Stimulated activated CD8-positive, alpha-beta memory T cell treated with anti-CD3 and anti-CD28 coated beads, Interleukin-12 subunit alpha, Interleukin-12 subunit beta, amount 100 ng/mL, for 1 hour (primary cell): Measurements from ENCODE around the gene TBXAS1.

ENCODE experiments used
- DNase-seq: peaks from one replicate; pipeline ENCODE4 v3.0.0-alpha.2; 2020; ENCODE audit warnings: low read depth

The TBXAS1 gene

GRCh38 chr7:139982927-139983920 lies 154.2 kb downstream of the TBXAS1 start:
- DNase-seq = no peak

GRCh38 chr7:139984642-139985539 lies 155.8 kb downstream of the TBXAS1 start:
- DNase-seq = no peak

GRCh38 chr7:139985811-139986210 lies 156.7 kb downstream of the TBXAS1 start:
- no peak for DNase-seq

- DNase-seq = no peak
Measured at GRCh38 chr7:139987691-139988516, 158.8 kb downstream of the TBXAS1 start.

- DNase-seq = no peak
Measured at GRCh38 chr7:139989366-139990141, 160.5 kb downstream of the TBXAS1 start.

GRCh38 chr7:139990142-139990535 lies 161.1 kb downstream of the TBXAS1 start:
- DNase-seq = no peak

GRCh38 chr7:139990571-139991268 lies 161.7 kb downstream of the TBXAS1 start:
- DNase-seq = no peak

- no peak for DNase-seq
Measured at GRCh38 chr7:139991269-139991666, 162.2 kb downstream of the TBXAS1 start.

- DNase-seq = no peak
Measured at GRCh38 chr7:139991911-139992310, 162.8 kb downstream of the TBXAS1 start.

GRCh38 chr7:139992353-139993044 lies 163.4 kb downstream of the TBXAS1 start:
- DNase-seq = no peak

- DNase-seq = no peak
Measured at GRCh38 chr7:139993169-139993568, 164.1 kb downstream of the TBXAS1 start.

- DNase-seq = no peak
Measured at GRCh38 chr7:139993592-139993991, 164.5 kb downstream of the TBXAS1 start.

- no peak for DNase-seq
Measured at GRCh38 chr7:139994356-139994755, 165.3 kb downstream of the TBXAS1 start.

- no peak for DNase-seq
Measured at GRCh38 chr7:139995017-139995915, 166.2 kb downstream of the TBXAS1 start.

GRCh38 chr7:139998572-139998971 lies 169.5 kb downstream of the TBXAS1 start:
- no peak for DNase-seq

GRCh38 chr7:139999516-139999915 lies 170.5 kb downstream of the TBXAS1 start:
- DNase-seq = no peak

GRCh38 chr7:140000666-140001268 lies 171.7 kb downstream of the TBXAS1 start:
- no peak for DNase-seq

GRCh38 chr7:140003913-140004382 lies 174.9 kb downstream of the TBXAS1 start:
- DNase-seq = peak; percentile 6
